ENCODE data around the gene DICER1.

- TF ChIP-seq CTCF (IDR thresholded peaks at IDR 0.05; ENCODE audit: insufficient read depth, low read length) (no peak), GABPA (IDR thresholded peaks at IDR 0.05; ENCODE audit: low read depth) (no peak), REST (IDR thresholded peaks at IDR 0.05; ENCODE audit: insufficient replicate concordance, low read depth) (no peak), POLR2AphosphoS5 (IDR thresholded peaks at IDR 0.05; ENCODE audit: low read depth) (no peak)
Measured at GRCh38 chr14:95045836-95046430, 111.4 kb downstream of the DICER1 start.
